GM13977 (cell line): ENCODE data around the gene STXBP6.

Experiments
- DNase-seq: peaks from one replicate; pipeline ENCODE4 v3.0.0; 2012; ENCODE audit warnings: low spot score
- CTCF ChIP-seq: IDR thresholded peaks from 2 replicates; pipeline ENCODE4 v1.5.1; 2012; ENCODE audit warnings: mild to moderate bottlenecking, control low read depth; ENCODE audit not compliant: insufficient read depth; ENCODE audit errors: extremely low read depth, missing control alignments
- in situ Hi-C: fragments of 300-500 bp; cut with MboI; formaldehyde crosslinking; loops from one replicate; pipeline ENCODE4 v1.12.0; 2022; ENCODE audit warnings: low sequenced_read_pairs, low pct_unique_long_range_greater_than_20kb, mixed read lengths, inconsistent platforms; ENCODE audit not compliant: unreplicated experiment

Gene STXBP6

GRCh38 chr14:24848102-24848790 lies 201.7 kb downstream of the STXBP6 start:
- in situ Hi-C loops: no loop called here
- no peak for DNase-seq
- no peak for TF ChIP-seq CTCF

- TF ChIP-seq CTCF: no peak
- DNase-seq: no peak
- in situ Hi-C loops: no loop called here
Observed at GRCh38 chr14:24847568-24848095, 202.3 kb downstream of the STXBP6 start.

- DNase-seq: no peak
- no peak for TF ChIP-seq CTCF
- in situ Hi-C loops: no loop called here
Observed at GRCh38 chr14:24846261-24846660, 203.7 kb downstream of the STXBP6 start.

- in situ Hi-C loops: no loop called here
- DNase-seq: no peak
- no peak for TF ChIP-seq CTCF
Observed at GRCh38 chr14:24845851-24846250, 204.1 kb downstream of the STXBP6 start.

- in situ Hi-C loops: no loop called here
- no peak for DNase-seq
- TF ChIP-seq CTCF: no peak
Observed at GRCh38 chr14:24844011-24844410, 205.9 kb downstream of the STXBP6 start.

GRCh38 chr14:24843494-24843893 lies 206.5 kb downstream of the STXBP6 start:
- DNase-seq: peak; percentile 6
- TF ChIP-seq CTCF: no peak
- in situ Hi-C loops: no loop called here
